Testis (tissue), 3 donors: ENCODE data around the gene DNAJC30. TPM values are rescaled to one million over a fixed set of nuclear protein-coding genes. Genes with fewer than 3 reads are reported as not detected.
A peak's percentile ranks its signal among the peaks of the same experiment; 100 is the strongest.
"Not testable (repeated sequence)": the region's sequence is repeated elsewhere in the genome, so short reads cannot be mapped to it uniquely, and the experiment has no call there.

ENCODE experiments used
- DNase-seq: peaks from one replicate; pipeline ENCODE4 v3.0.0-alpha.2; 2019
- H3K27ac ChIP-seq, 2 donors: fragments of 200-600 bp; sonication (generic); one replicate each; pipeline ENCODE4 v1.5.1; 2019
- H3K27me3 ChIP-seq: fragments of 200-600 bp; sonication (generic); one replicate; pipeline ENCODE4 v1.5.1; 2019
- H3K36me3 ChIP-seq: fragments of 200-600 bp; sonication (generic); one replicate; pipeline ENCODE4 v1.5.1; 2017; ENCODE audit warnings: low read depth; ENCODE audit errors: missing control alignments
- H3K4me1 ChIP-seq: fragments of 200-600 bp; sonication (generic); one replicate; pipeline ENCODE4 v1.5.1; 2019
- H3K4me3 ChIP-seq, 2 donors: fragments of 200-600 bp; sonication (generic); one replicate each; pipeline ENCODE4 v1.5.1; 2017 to 2019
- H3K9me3 ChIP-seq: fragments of 200-600 bp; sonication (generic); one replicate; pipeline ENCODE4 v1.5.1; 2017
- CTCF ChIP-seq, 3 experiments: fragments of 450-650 bp in 2 of 3; fragments of 200-600 bp in 1 of 3; sonication (generic) in 1 of 3; IDR thresholded peaks; one replicate each; pipeline ENCODE4 v1.5.1; 2016 to 2019; ENCODE audit warnings: antibody characterized with exemption in 3 of 3, mild to moderate bottlenecking in 2 of 3, moderate library complexity in 1 of 3
- POLR2A ChIP-seq: fragments of 450-650 bp; IDR thresholded peaks from one replicate; pipeline ENCODE4 v1.6.1; 2017; ENCODE audit warnings: antibody characterized with exemption, mild to moderate bottlenecking, moderate library complexity
- WGBS, 2 donors: methylation state at CpG; one replicate each; pipeline ENCODE4 v1.1.5; 2018; 5-methylcytosine and 5-hydroxymethylcytosine counted together
- intact Hi-C: fragments of 100-400 bp; cut with DNase I; formaldehyde crosslinking; loops from one replicate; pipeline ENCODE4 v1.15.1; 2023; ENCODE audit warnings: low total_unique reads
- polyA plus RNA-seq: library from polyadenylated mRNA; stranded (reverse); fragments of 350-450 nt; fragmentation: Illumina TruSeq; extraction: RNeasy Lipid Tissue Mini Kit (QIAGEN cat#74804); gene quantifications from one replicate; pipeline ENCODE4 v1.2.3, GENCODE V29; 2014; ENCODE audit warnings: low read depth, low replicate concordance; ENCODE audit not compliant: insufficient read depth
- total RNA-seq, 2 donors: library from RNA; depleted of rRNA; stranded (reverse); fragments of >200 nt; gene quantifications; one replicate each; pipeline ENCODE4 v1.2.3, GENCODE V29; 2016

Gene DNAJC30
- total and polyA plus RNA-seq, 3 donors from 2014 or later = 19.7 to 27.7 (median 25.0) TPM

- WGBS, 2 donors = 55 to 72% methylated on average over 9 to 10 of the region's 10 CpGs
- Histone ChIP-seq H3K4me3 (no peak overlapping the region), H3K9me3 (no peaks in the 10 kb centered on the region), H3K36me3 (no peaks in the 10 kb centered on the region), H3K4me1 (peaks cover 25% of the 10 kb centered on the region), H3K27ac (no peak overlapping the region), H3K27me3 (no peaks in the 10 kb centered on the region)
- DNase-seq = no peak
- TF ChIP-seq POLR2A (no peak), CTCF (IDR thresholded peaks at IDR 0.05) (no peak)
- intact Hi-C loops = no loop called here
Measured at GRCh38 chr7:73717991-73718405, 34.7 kb upstream of the DNAJC30 start.

GRCh38 chr7:73717025-73717807 is 34.0 kb upstream of the DNAJC30 start:
- peaks cover 25% of the 10 kb centered on the region for H3K4me1 ChIP-seq

GRCh38 chr7:73716318-73716890 is 33.2 kb upstream of the DNAJC30 start:
- TF ChIP-seq POLR2A = no peak
- TF ChIP-seq CTCF (IDR thresholded peaks at IDR 0.05) = no peak
- Histone ChIP-seq H3K4me1 (peaks cover 20% of the 10 kb centered on the region), H3K27ac (no peak overlapping the region), H3K9me3 (no peaks in the 10 kb centered on the region), H3K27me3 (no peaks in the 10 kb centered on the region), H3K36me3 (no peaks in the 10 kb centered on the region), H3K4me3 (no peak overlapping the region)
- intact Hi-C loops = no loop called here
- WGBS, 2 donors = 77 to 84% methylated on average over 4 of the region's 4 CpGs
- no peak for DNase-seq

More at GRCh38 chr7:73717025-73717807, 34.0 kb upstream of the DNAJC30 start:
- Histone ChIP-seq H3K36me3 (no peaks in the 10 kb centered on the region), H3K27me3 (no peaks in the 10 kb centered on the region), H3K4me3 (no peak overlapping the region), H3K27ac (no peak overlapping the region), H3K9me3 (no peaks in the 10 kb centered on the region)
- WGBS, 2 donors = 68 to 74% methylated on average over 10 to 13 of the region's 13 CpGs
- intact Hi-C loops = no loop called here
- peak; percentile 44 for DNase-seq
- TF ChIP-seq POLR2A = no peak
- TF ChIP-seq CTCF (IDR thresholded peaks at IDR 0.05) = no peak

- Histone ChIP-seq H3K36me3 (no peaks in the 10 kb centered on the region), H3K9me3 (no peaks in the 10 kb centered on the region), H3K4me1 (peaks cover 20% of the 10 kb centered on the region), H3K4me3 (no peak overlapping the region), H3K27me3 (no peaks in the 10 kb centered on the region), H3K27ac (no peak overlapping the region)
- DNase-seq = no peak
- WGBS, 2 donors = 56 to 81% methylated on average over 16 of the region's 16 CpGs
- TF ChIP-seq CTCF (IDR thresholded peaks at IDR 0.05) = no peak
- intact Hi-C loops = no loop called here
Measured at GRCh38 chr7:73715648-73716317, 32.5 kb upstream of the DNAJC30 start.

- H3K36me3 ChIP-seq, H3K4me3 ChIP-seq, DNase-seq, H3K27me3 ChIP-seq, H3K9me3 ChIP-seq, intact Hi-C loops, H3K27ac ChIP-seq: not testable (repeated sequence)
- WGBS, 2 donors = 95 to 100% methylated on average over 3 to 6 of the region's 6 CpGs
- peaks cover 13% of the 10 kb centered on the region for H3K4me1 ChIP-seq
Measured at GRCh38 chr7:73713319-73713718, 30.1 kb upstream of the DNAJC30 start.
